ENCODE data around the gene UBE2A. TPM values are rescaled to one million over a fixed set of nuclear protein-coding genes. Genes with fewer than 3 reads are reported as not detected.

The UBE2A gene
- total RNA-seq, 1 donor from 2014 or later = 61.2 TPM

DNA sequence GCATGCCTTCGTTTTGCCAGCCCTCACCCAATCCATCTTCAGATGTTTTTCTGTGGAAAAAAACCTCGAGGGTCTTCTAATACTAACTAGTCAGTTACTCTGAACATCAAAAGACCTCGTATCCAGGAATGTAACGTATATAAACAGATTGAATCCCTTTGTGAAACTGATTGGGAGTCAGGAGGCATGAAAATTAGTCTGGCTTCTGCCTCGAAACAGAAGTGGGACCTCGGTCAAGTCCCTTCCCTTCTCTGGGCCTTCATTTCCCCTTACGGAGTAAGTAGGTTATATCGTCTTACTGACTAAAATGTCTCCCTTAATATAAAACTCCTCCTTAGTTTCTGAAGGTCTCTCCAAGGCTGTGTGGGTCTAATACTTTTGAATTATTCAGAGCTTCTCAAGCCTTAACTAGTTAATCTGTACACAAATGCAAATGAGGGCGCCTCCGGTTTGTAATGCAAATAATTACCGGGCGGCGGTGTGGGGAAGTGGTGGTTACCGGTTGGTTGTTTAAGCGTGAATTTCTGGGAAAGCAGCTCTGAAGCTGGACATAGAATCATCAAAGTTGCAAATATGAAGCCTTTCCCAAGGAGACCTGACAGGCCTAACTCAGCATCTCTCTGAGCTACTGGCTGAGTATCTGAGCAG is 43.3 kb downstream of the UBE2A start:
- TF ChIP-seq, protein P1, sequence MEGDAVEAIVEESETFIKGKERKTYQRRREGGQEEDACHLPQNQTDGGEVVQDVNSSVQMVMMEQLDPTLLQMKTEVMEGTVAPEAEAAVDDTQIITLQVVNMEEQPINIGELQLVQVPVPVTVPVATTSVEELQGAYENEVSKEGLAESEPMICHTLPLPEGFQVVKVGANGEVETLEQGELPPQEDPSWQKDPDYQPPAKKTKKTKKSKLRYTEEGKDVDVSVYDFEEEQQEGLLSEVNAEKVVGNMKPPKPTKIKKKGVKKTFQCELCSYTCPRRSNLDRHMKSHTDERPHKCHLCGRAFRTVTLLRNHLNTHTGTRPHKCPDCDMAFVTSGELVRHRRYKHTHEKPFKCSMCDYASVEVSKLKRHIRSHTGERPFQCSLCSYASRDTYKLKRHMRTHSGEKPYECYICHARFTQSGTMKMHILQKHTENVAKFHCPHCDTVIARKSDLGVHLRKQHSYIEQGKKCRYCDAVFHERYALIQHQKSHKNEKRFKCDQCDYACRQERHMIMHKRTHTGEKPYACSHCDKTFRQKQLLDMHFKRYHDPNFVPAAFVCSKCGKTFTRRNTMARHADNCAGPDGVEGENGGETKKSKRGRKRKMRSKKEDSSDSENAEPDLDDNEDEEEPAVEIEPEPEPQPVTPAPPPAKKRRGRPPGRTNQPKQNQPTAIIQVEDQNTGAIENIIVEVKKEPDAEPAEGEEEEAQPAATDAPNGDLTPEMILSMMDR (IDR thresholded peaks at IDR 0.05; ENCODE audit: borderline replicate concordance) = no peak
- Histone ChIP-seq H3K9me3 (replicated peaks) (no peaks in the 10 kb centered on the region), H3K4me3 (no peak overlapping the region), H3K36me3 (no peaks in the 10 kb centered on the region), H3K27ac (replicated peaks) (no peak overlapping the region), H3K4me1 (no peaks in the 10 kb centered on the region), H3K27me3 (ENCODE audit: low read depth) (no peaks in the 10 kb centered on the region)
- no peak for DNase-seq
- intact Hi-C loops (cut with micrococcal nuclease) = no loop called here

DNA sequence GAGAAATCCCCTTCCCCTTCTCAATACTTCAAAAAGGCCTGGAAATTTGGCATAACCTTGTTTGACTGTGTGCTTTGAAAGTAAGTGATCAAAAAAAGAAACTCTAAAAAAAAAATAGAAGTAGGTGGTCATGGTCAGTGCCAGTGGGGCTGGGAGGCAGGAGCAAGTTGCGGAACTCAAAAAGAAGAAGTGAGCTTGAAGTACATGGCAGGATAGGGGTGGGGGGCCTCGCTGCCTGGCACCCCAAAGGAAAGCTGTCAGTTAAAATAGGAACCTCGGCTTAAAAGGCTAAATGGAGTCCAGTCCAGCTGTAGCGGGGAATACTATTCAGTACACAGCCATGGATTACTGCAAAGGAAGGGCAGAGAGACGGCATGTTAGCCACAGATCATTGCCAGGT is 44.1 kb downstream of the UBE2A start:
- peak; percentile 16 for DNase-seq
- Histone ChIP-seq H3K9me3 (replicated peaks) (no peaks in the 10 kb centered on the region), H3K27ac (replicated peaks) (no peak overlapping the region), H3K4me3 (no peak overlapping the region), H3K4me1 (no peaks in the 10 kb centered on the region), H3K27me3 (ENCODE audit: low read depth) (no peaks in the 10 kb centered on the region), H3K36me3 (no peaks in the 10 kb centered on the region)
- intact Hi-C loops (cut with micrococcal nuclease) = no loop called here
- TF ChIP-seq, protein P1 (IDR thresholded peaks at IDR 0.05; ENCODE audit: borderline replicate concordance) = no peak

DNA sequence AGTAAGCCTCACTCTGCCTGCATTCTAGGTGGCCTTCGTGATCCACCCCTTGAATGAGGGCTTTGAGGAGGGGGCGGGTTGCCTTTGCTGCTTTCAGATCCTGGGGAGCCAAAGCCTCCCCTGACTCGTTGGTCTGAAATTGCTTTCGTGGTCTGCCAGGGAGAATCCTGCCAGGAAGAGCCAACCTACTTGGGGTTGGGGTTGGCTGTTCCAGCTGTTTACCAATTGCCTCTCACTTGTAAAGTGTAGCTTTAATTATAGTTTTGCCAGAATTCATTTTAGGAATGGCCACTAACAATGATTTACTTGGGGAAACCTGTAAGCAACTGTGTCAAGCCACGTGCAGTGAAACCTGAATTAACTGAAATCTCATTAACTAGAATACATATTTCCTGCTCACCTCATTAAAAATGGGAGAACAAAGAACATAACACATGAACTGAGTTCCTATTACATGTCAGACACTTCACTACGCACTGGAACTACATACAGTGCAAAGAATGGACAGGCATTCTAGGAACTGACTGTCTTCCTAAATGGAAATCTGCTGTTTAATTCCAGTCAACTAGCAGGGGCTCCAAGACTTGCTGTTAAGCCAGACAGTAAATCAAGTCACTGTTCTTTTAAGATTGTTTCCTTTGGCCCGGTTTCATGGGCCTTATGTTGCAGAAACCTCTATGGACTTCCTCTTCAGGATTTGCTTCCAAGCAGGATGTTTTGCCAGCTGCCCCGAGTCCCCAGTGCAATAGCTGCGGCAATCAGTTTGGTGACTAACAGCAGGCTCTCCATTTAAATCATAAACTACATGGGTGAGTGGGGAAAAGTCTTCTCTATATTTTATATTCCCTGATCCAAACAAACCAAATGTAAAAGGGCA is 48.2 kb downstream of the UBE2A start:
- H3K4me3 ChIP-seq = no peak overlapping the region
- no peaks in the 10 kb centered on the region for H3K9me3 ChIP-seq (replicated peaks)
- TF ChIP-seq, protein P1 (IDR thresholded peaks at IDR 0.05; ENCODE audit: borderline replicate concordance) = no peak
- peak; percentile 37 for DNase-seq
- H3K4me1 ChIP-seq = no peaks in the 10 kb centered on the region
- no peaks in the 10 kb centered on the region for H3K36me3 ChIP-seq
- peak overlapping the region; percentile 33 for H3K27ac ChIP-seq (replicated peaks)
- no peaks in the 10 kb centered on the region for H3K27me3 ChIP-seq (ENCODE audit: low read depth)
- intact Hi-C loops (cut with micrococcal nuclease) = no loop called here

DNA sequence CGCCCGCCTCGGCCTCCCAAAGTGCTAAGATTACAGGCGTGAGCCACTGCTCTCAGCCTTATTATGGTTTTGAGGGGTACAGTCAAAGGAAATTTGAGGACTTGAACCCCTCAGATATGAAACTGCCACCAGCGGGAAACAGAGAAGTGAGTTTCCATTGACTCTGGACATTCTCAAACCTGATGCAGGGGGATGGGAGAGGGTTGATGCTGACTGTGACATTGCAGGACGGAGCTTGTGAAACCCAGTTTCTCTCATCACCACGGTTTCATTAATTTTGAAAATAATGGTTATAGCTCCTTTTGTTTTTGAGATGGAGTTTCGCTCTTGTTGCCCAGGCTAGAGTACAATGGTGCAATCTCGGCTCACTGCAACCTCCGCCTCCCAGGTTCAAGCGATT is 50.1 kb downstream of the UBE2A start:
- TF ChIP-seq, protein P1 (IDR thresholded peaks at IDR 0.05; ENCODE audit: borderline replicate concordance) = no peak
- no peaks in the 10 kb centered on the region for H3K27me3 ChIP-seq (ENCODE audit: low read depth)
- no peaks in the 10 kb centered on the region for H3K4me1 ChIP-seq
- H3K36me3 ChIP-seq = no peaks in the 10 kb centered on the region
- no peak overlapping the region for H3K27ac ChIP-seq (replicated peaks)
- no peak overlapping the region for H3K4me3 ChIP-seq
- no peaks in the 10 kb centered on the region for H3K9me3 ChIP-seq (replicated peaks)
- intact Hi-C loops (cut with micrococcal nuclease) = no loop called here
- DNase-seq = no peak

DNA sequence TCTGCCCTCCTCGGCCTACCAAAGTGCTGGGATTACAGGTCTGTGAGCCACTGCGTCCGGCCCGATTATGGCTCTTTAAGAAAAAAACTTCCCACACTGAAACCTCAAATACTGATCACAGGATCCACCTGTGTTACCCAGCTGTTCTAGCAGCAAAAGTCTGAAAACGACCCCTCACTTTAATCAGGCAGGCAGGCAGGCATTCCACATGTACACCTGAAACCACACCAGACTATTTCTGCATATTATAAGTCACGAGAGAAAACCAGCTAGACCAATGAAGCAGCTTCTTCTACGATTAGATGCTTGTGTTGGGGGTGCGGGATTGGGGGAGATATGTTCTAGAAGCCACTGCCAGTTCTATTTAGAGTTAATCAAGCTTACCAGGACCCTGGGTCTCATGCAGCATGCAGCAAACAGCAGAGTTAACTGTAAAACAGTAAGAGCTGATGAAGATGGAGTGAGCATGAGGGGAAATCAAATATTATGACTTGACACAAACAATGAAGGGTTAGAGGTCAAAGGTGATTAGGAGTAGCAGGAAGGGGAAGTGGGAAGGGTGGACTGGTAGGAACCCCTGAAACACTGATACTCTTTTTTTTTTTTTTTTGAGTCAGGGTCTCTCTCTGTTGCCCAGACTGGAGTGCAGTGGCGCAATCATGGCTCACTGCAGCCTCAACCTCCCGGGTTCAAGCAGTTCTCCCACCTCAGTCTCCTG is 50.7 kb downstream of the UBE2A start:
- H3K4me3 ChIP-seq = no peak overlapping the region
- no peaks in the 10 kb centered on the region for H3K9me3 ChIP-seq (replicated peaks)
- no peaks in the 10 kb centered on the region for H3K36me3 ChIP-seq
- no peaks in the 10 kb centered on the region for H3K27me3 ChIP-seq (ENCODE audit: low read depth)
- intact Hi-C loops (cut with micrococcal nuclease) = no loop called here
- no peak for DNase-seq
- TF ChIP-seq, protein P1 (IDR thresholded peaks at IDR 0.05; ENCODE audit: borderline replicate concordance) = no peak
- H3K4me1 ChIP-seq = no peaks in the 10 kb centered on the region
- no peak overlapping the region for H3K27ac ChIP-seq (replicated peaks)

Measured in left ventricle myocardium inferior (tissue), 1 donor.